Left colon (tissue), 2 donors: ENCODE data around the gene TJP2. TPM values are rescaled to one million over a fixed set of nuclear protein-coding genes. Genes with fewer than 3 reads are reported as not detected.

ENCODE experiments used
- ATAC-seq: fragments of 200-7000 bp; cut with Tn5 transposase; one replicate; pipeline ENCODE4 v1.9.1; 2020; ENCODE audit warnings: mild to moderate bottlenecking, moderate library complexity
- DNase-seq, 2 donors: peaks; one replicate each; pipeline ENCODE4 v3.0.0-alpha.2; 2020
- intact Hi-C, 2 donors: fragments of 100-400 bp; cut with DNase I in 1 of 2; cut with micrococcal nuclease in 1 of 2; formaldehyde crosslinking; loops; one replicate each; pipeline versions ENCODE4 v1.11.2 to v1.14.0; 2022; cut with DNase I, micrococcal nuclease
- total RNA-seq, 2 donors: library from RNA; stranded (reverse); fragmentation: NEBNext Ultra II Directional; extraction: Animal tissue kit (Norgen Biotek cat#: 25700); gene quantifications; one replicate each; pipeline ENCODE4 v1.2.1, GENCODE V29; 2021
- donor health status: DM: no; HTN: no; CAD: no.
- donor health status: DM: yes; HTN: yes; CAD: no.

TJP2 gene
- total RNA-seq, 2 donors from 2014 or later = 129 to 131 TPM

DNA sequence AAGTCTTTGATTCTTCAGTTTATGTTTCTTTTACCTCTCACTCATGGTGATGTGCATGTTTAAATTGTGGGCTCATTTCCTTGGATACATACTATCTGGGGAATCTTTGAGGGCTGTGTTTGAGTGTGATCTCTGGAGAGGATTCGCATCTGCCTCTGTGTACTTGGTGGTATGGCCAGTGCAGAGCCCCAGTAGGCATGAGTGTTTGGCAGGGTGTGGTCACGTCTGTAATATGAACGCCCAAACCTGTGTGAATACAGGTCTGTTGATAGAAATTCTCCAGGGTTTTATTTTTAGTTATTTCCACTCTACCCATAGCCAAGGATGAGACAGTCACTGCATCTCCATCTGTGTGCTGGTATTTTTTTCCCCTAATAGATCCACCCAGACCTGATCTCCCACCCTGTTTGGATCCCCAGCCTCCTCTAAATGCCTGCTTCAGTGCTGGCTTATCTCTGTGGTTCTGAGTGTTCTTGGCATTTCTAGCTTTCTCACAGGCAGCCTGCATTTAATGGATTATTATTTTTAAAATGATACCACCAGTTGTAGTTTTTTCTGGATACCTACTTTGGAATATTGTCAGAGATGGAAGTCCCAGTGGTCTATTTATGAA lies 37.5 kb downstream of the TJP2 start:
- no peak for ATAC-seq
- intact Hi-C loops = no loop called here
- DNase-seq = no peak

- intact Hi-C loops = no loop called here
- no peak for ATAC-seq
- DNase-seq = no peak
Observed at GRCh38 chr9:69213647-69214046, 39.6 kb downstream of the TJP2 start.

GRCh38 chr9:69214939-69215338 lies 40.9 kb downstream of the TJP2 start:
- DNase-seq (no peak), ATAC-seq (no peak)
- intact Hi-C loops = no loop called here

- intact Hi-C loops = no loop called here
- no peak for DNase-seq
- ATAC-seq = no peak
Observed at GRCh38 chr9:69215774-69216485, 41.9 kb downstream of the TJP2 start.

GRCh38 chr9:69218166-69218565 lies 44.1 kb downstream of the TJP2 start:
- intact Hi-C loops = no loop called here
- ATAC-seq (no peak), DNase-seq (no peak)

DNA sequence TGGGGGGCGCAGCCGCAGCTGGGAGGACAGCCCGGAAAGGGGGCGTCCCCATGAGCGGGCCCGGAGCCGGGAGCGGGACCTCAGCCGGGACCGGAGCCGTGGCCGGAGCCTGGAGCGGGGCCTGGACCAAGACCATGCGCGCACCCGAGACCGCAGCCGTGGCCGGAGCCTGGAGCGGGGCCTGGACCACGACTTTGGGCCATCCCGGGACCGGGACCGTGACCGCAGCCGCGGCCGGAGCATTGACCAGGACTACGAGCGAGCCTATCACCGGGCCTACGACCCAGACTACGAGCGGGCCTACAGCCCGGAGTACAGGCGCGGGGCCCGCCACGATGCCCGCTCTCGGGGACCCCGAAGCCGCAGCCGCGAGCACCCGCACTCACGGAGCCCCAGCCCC lies 47.0 kb downstream of the TJP2 start:
- no peak for ATAC-seq

DNA sequence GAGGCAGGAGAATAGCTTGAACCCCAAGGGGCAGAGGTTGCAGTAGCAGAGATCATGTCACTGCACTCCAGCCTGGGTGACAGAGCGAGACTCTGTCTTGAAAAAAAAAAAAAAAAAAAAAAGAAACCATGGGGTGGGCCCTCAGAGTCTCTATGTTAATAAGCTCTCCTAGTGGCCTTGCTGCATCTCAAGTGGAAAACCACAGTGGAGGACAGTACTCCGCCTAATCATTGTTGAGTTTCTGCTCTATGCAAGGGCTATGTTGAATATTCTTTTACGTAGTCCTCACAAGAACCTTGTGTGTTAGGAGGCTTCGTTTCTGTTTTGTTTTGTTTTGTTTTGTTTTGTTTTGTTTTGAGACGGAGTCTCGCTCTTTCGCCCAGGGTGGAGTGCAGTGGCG lies 48.9 kb downstream of the TJP2 start:
- intact Hi-C loops = no loop called here
- ATAC-seq (no peak), DNase-seq (no peak)

More for the DNA sequence above, 47.0 kb downstream of the TJP2 start:
- no peak for DNase-seq
- intact Hi-C loops = no loop called here

GRCh38 chr9:69223605-69224004 lies 49.5 kb downstream of the TJP2 start:
- intact Hi-C loops = no loop called here
- ATAC-seq = peak; percentile 89
- no peak for DNase-seq

GRCh38 chr9:69229367-69229766 lies 55.3 kb downstream of the TJP2 start:
- intact Hi-C loops = no loop called here
- DNase-seq = no peak
- ATAC-seq = no peak

GRCh38 chr9:69232135-69232534 lies 58.1 kb downstream of the TJP2 start:
- DNase-seq (no peak), ATAC-seq (no peak)
- intact Hi-C loops = no loop called here

DNA sequence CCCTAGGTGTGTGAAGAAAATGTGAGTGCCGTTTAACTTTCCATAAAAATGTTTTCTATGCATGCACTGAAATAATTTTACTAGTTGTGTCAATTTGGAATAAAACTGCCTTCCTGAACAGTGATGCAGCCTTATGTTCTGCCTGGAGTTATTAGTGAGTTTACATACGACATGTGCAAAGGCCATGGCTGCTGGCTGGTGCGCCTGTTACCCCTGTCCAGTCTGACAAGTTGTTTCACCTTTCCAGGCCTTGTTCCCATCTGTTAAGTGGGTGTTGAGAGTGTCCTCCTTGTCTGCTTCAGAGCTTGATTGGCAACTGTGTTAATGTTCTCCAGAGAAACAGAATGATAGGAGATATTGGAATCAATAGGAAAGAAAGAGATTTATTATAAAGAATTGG lies 60.6 kb downstream of the TJP2 start:
- intact Hi-C loops = no loop called here
- ATAC-seq (no peak), DNase-seq (no peak)

- intact Hi-C loops = no loop called here
- DNase-seq (no peak), ATAC-seq (no peak)
Observed at GRCh38 chr9:69236188-69236587, 62.1 kb downstream of the TJP2 start.

DNA sequence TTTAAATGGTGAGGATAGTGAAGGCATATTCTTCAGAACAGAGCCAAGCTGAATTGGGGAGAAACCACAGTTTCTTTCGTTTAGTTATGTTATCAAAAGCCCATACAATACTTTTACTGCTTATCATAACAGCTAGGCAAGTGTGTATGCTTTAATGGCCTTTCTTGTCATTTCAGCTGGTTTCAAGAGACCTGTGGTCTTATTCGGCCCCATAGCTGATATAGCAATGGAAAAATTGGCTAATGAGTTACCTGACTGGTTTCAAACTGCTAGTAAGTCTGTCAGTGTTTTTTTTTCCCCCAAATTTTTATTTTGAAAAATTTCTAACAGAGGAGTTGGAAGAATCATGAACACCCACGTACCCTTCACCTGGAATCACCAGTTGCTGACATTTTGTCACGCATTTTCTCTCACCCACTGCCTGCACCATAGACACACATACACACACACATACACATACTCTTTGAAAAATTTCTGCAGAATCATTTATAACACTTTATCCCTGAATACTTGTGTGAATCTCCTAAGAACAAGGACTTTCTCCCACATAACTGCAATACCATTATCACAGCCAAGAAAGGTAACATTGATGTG lies 63.7 kb downstream of the TJP2 start:
- no peak for DNase-seq
- intact Hi-C loops = no loop called here
- ATAC-seq = no peak

GRCh38 chr9:69243116-69243515 lies 69.0 kb downstream of the TJP2 start:
- intact Hi-C loops = no loop called here
- ATAC-seq (no peak), DNase-seq (no peak)

- intact Hi-C loops = no loop called here
- no peak for DNase-seq
- ATAC-seq = no peak
Observed at GRCh38 chr9:69246629-69247028, 72.6 kb downstream of the TJP2 start.

DNA sequence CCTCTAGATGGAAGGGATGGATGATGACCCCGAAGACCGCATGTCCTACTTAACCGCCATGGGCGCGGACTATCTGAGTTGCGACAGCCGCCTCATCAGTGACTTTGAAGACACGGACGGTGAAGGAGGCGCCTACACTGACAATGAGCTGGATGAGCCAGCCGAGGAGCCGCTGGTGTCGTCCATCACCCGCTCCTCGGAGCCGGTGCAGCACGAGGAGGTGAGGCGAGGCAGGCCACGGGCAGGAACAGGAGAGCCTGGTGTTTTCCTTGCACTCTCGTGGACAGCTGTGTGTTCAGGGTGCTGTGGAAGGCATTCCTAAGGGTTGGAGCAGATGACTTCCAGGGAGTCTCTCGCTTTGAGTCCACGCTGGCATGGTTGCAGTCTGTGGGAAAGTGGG lies 73.9 kb downstream of the TJP2 start:
- intact Hi-C loops = no loop called here
- DNase-seq = no peak
- ATAC-seq = no peak

DNA sequence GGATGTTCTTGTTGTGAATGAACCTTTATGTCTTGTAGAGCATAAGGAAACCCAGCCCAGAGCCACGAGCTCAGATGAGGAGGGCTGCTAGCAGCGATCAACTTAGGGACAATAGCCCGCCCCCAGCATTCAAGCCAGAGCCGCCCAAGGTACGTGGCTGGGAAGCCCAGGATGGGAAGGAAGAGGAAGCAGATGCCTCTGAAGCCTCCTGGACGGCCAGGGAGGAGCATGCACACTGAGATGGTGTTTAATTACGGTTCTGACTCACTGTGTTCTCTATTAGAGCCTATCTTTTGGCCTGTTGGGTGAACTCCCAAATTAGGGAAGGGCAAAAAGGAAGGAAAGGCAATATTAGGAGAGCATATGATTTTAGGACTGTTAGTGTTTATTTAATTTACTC lies 75.3 kb downstream of the TJP2 start:
- ATAC-seq = no peak
- intact Hi-C loops = no loop called here
- no peak for DNase-seq

- ATAC-seq (no peak), DNase-seq (no peak)
- intact Hi-C loops = no loop called here
Observed at GRCh38 chr9:69250681-69251080, 76.6 kb downstream of the TJP2 start.

DNA sequence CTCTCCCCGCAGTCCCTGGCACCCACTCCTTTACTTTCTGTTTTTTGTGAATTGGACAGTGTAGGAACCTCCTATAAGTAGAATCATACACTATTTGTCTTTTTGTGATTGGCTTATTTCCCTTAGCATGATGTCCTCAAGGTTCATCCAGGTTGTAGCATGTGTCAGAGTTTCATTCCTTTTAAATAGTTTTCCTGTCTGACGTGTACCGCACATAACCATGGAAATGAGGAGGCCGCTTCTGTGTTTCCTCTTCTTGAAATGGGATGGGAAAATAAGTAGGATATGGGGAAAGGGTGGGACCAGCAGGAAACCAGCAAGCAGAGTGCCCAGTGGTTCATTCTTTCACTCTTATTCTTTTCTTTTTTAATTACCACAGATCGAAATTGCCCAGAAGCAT lies 78.4 kb downstream of the TJP2 start:
- intact Hi-C loops = no loop called here
- DNase-seq (no peak), ATAC-seq (no peak)

DNA sequence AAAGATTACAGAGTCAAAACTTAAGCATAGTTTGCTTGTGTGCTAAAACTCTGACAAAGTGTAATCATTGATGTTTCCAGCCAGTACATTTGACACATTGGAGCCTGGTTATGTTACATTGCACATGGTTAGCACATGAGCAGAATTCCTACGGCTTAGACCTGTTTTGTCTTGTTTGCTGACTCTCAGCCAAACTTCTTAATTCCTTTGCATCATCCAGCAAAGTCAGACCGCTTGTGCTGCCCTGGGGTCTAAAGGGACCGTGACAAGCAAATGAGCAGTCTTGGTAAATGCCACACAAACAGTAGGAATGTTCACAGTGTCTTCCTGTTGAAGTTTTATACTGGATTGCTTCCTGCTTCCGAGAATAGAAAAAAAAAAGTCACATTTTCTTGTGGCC lies 79.0 kb downstream of the TJP2 start:
- DNase-seq = no peak
- intact Hi-C loops = no loop called here
- ATAC-seq = no peak

DNA sequence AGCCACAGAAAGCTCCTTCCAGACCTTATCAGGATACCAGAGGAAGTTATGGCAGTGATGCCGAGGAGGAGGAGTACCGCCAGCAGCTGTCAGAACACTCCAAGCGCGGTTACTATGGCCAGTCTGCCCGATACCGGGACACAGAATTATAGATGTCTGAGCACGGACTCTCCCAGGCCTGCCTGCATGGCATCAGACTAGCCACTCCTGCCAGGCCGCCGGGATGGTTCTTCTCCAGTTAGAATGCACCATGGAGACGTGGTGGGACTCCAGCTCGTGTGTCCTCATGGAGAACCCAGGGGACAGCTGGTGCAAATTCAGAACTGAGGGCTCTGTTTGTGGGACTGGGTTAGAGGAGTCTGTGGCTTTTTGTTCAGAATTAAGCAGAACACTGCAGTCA lies 80.1 kb downstream of the TJP2 start:
- DNase-seq (no peak), ATAC-seq (no peak)
- intact Hi-C loops = no loop called here
